ENCODE data around the gene CAMK2D. TPM values are rescaled to one million over a fixed set of nuclear protein-coding genes. Genes with fewer than 3 reads are reported as not detected.

Gene CAMK2D
- polyA plus RNA-seq, 3 donors: 10.4 to 30.6 (median 19.6) TPM

DNA sequence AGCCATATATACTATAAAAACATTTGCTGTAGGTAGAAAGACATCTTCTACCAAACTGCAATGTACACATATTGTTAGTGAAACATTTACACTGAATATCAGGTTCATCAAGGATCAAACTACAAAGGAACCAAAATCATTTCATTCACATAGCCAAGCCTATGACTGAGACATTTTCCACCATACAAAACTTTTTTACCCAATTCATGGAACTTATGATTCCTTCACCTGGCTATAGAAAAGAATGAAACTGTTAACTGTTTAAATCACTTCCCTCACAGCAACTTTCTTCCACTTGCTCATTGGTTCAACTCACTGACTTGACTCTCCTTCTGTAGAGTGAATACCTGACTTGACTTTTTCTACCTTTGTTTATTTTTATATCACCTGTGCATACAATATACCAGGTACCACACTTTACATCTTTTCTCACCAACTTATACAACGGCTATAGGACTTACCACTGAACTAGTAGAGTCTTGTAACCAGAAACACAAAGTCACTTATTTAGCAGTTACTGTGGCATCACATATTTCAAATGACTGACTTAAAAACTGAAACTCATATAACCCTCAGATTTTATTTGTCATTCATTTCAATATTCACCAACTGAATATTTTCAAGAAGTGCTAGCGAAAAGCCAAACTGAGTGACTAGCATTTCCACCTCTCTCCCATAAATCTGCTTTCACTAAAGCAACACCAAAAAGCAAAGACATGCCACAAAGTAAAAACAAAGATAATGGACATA is 30.9 kb downstream of the CAMK2D start:
- Histone ChIP-seq H3K27ac (ENCODE audit: low read depth in 1 of 2, low read length in 2 of 2) (no peak overlapping the region), H3K36me3 (replicated peaks in 1 of 2; ENCODE audit: control insufficient read depth in 1 of 2, insufficient read depth in 2 of 2, low read length in 2 of 2) (no peaks in the 10 kb centered on the region), H3K9me3 (replicated peaks in 1 of 2; ENCODE audit: control insufficient read depth in 1 of 2, insufficient read depth in 1 of 2, low read length in 2 of 2) (no peaks in the 10 kb centered on the region), H2AFZ (ENCODE audit: insufficient read depth, low read depth, low read length, poor library complexity, severe bottlenecking) (no peak overlapping the region), H3K27me3 (ENCODE audit: control insufficient read depth in 2 of 2, insufficient read depth in 2 of 2, low read length in 2 of 2) (no peaks in the 10 kb centered on the region), H3K4me1 (ENCODE audit: control insufficient read depth in 1 of 2, insufficient read depth in 2 of 2, low read length in 2 of 2) (no peaks in the 10 kb centered on the region), H4K20me1 (ENCODE audit: insufficient read depth, low read length) (peaks cover 56% of the 10 kb centered on the region), H3K9ac (ENCODE audit: insufficient read depth, low read length, poor library complexity, severe bottlenecking) (no peak overlapping the region), H3K79me2 (ENCODE audit: insufficient read depth, low read length) (no peaks in the 10 kb centered on the region), H3K4me3 (replicated peaks in 1 of 3; ENCODE audit: low read depth in 2 of 3, low read length in 3 of 3) (no peak overlapping the region), H3K4me2 (replicated peaks; ENCODE audit: extremely low read depth, low read length, poor library complexity, severe bottlenecking) (no peak overlapping the region)
- Mint-ChIP-seq H3K9me3 (peaks cover 0 to 4% (median 0%) of the 10 kb centered on the region in 7 donors), H3K27ac (no peak overlapping the region), H3K36me3 (peaks cover 7 to 12% of the 10 kb centered on the region in 2 donors), H3K4me3 (no peak overlapping the region), H3K27me3 (ENCODE audit: low read depth in 3 of 3) (peaks cover 0 to 2% (median 1%) of the 10 kb centered on the region in 3 donors), H3K4me1 (no peaks in the 10 kb centered on the region)
- WGBS (ENCODE audit: insufficient coverage): 100% methylated on average over 1 of the region's 2 CpGs
- intact Hi-C loops (cut with micrococcal nuclease): no loop called here
- no peak for DNase-seq
- TF ChIP-seq, protein P1, sequence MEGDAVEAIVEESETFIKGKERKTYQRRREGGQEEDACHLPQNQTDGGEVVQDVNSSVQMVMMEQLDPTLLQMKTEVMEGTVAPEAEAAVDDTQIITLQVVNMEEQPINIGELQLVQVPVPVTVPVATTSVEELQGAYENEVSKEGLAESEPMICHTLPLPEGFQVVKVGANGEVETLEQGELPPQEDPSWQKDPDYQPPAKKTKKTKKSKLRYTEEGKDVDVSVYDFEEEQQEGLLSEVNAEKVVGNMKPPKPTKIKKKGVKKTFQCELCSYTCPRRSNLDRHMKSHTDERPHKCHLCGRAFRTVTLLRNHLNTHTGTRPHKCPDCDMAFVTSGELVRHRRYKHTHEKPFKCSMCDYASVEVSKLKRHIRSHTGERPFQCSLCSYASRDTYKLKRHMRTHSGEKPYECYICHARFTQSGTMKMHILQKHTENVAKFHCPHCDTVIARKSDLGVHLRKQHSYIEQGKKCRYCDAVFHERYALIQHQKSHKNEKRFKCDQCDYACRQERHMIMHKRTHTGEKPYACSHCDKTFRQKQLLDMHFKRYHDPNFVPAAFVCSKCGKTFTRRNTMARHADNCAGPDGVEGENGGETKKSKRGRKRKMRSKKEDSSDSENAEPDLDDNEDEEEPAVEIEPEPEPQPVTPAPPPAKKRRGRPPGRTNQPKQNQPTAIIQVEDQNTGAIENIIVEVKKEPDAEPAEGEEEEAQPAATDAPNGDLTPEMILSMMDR (IDR thresholded peaks at IDR 0.05): no peak

DNA sequence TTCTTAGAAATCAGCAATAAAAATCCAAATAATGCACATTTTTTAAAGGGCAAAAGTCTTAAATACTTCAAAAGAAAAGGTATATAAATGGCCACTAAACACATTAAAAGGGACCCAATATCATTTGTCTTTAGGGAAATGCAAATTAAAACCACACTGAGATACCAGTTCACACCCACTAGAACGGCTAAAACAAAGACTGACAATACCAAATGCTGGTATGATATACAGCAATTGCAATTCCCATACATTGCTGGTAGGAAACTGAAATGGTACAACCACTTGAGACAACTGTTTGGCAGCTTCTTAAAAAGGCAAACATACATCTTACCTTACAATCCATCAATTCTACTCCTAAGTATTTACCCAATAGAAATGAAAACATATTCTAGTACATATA is 33.7 kb downstream of the CAMK2D start:
- Histone ChIP-seq H3K9ac (ENCODE audit: insufficient read depth, low read length, poor library complexity, severe bottlenecking) (no peak overlapping the region), H4K20me1 (ENCODE audit: insufficient read depth, low read length) (peaks cover 57% of the 10 kb centered on the region), H3K36me3 (replicated peaks in 1 of 2; ENCODE audit: control insufficient read depth in 1 of 2, insufficient read depth in 2 of 2, low read length in 2 of 2) (no peaks in the 10 kb centered on the region), H3K9me3 (replicated peaks in 1 of 2; ENCODE audit: control insufficient read depth in 1 of 2, insufficient read depth in 1 of 2, low read length in 2 of 2) (no peaks in the 10 kb centered on the region), H3K4me2 (replicated peaks; ENCODE audit: extremely low read depth, low read length, poor library complexity, severe bottlenecking) (no peak overlapping the region), H3K4me3 (replicated peaks in 1 of 3; ENCODE audit: low read depth in 2 of 3, low read length in 3 of 3) (no peak overlapping the region), H3K27me3 (ENCODE audit: control insufficient read depth in 2 of 2, insufficient read depth in 2 of 2, low read length in 2 of 2) (no peaks in the 10 kb centered on the region), H3K27ac (ENCODE audit: low read depth in 1 of 2, low read length in 2 of 2) (no peak overlapping the region), H3K79me2 (ENCODE audit: insufficient read depth, low read length) (no peaks in the 10 kb centered on the region), H2AFZ (ENCODE audit: insufficient read depth, low read depth, low read length, poor library complexity, severe bottlenecking) (no peak overlapping the region), H3K4me1 (ENCODE audit: control insufficient read depth in 1 of 2, insufficient read depth in 2 of 2, low read length in 2 of 2) (no peaks in the 10 kb centered on the region)
- Mint-ChIP-seq H3K9me3 (peaks cover 0 to 2% (median 0%) of the 10 kb centered on the region in 7 donors), H3K27me3 (ENCODE audit: low read depth in 3 of 3) (peaks cover 0 to 2% (median 0%) of the 10 kb centered on the region in 3 donors), H3K4me1 (no peaks in the 10 kb centered on the region), H3K4me3 (no peak overlapping the region), H3K36me3 (peaks cover 0 to 6% of the 10 kb centered on the region in 2 donors), H3K27ac (no peak overlapping the region)
- TF ChIP-seq, protein P1 (IDR thresholded peaks at IDR 0.05): no peak
- DNase-seq: no peak
- WGBS (ENCODE audit: insufficient coverage): 80% methylated on average over 1 of the region's 1 CpG
- intact Hi-C loops (cut with micrococcal nuclease): no loop called here

All from CD14-positive monocyte (primary cell).